SK-N-SH (cell line): ENCODE measurements around the gene UBE2E2. TPM values are rescaled to one million over a fixed set of nuclear protein-coding genes. Genes with fewer than 3 reads are reported as not detected.

Experiments
- CTCF ChIA-PET: fragments of 300-600, 350-600 bp; formaldehyde crosslinking; extraction: SDS; loops from one replicate; lab custom pipeline; 2021; lab: Yijun Ruan, JAX
- POLR2A ChIA-PET: fragments of 350-600 bp; sonication (Branson Sonifier 250); formaldehyde crosslinking; extraction: SDS; loops from one replicate; lab custom pipeline; 2020; ENCODE audit warnings: antibody characterized with exemption, inconsistent platforms; lab: Yijun Ruan, JAX
- DNase-seq: peaks from one replicate; pipeline ENCODE4 v3.0.0; 2012
- H2AFZ ChIP-seq: fragments of 200-600 bp; sonication (generic); 2 replicates; pipeline ENCODE4 v1.8.1; 2016; ENCODE audit warnings: antibody characterized with exemption, mild to moderate bottlenecking, low read depth
- H3F3A ChIP-seq: fragments of 200-600 bp; sonication (generic); replicated peaks from 2 replicates; pipeline ENCODE3; 2016; ENCODE audit warnings: antibody characterized with exemption, mild to moderate bottlenecking; ENCODE audit not compliant: insufficient read depth
- H3K27ac ChIP-seq, 2 experiments: fragments of 200-500 bp in 1 of 2; fragments of 200-600 bp in 1 of 2; sonication (Bioruptor generic) in 1 of 2; sonication (generic), shearing (Covaris generic) in 1 of 2; 2 replicates each; pipeline versions ENCODE4 v1.5.1 to v1.6.1; 2014 to 2016; ENCODE audit warnings: low read depth in 2 of 2, inconsistent platforms in 1 of 2, low read length in 1 of 2, mild to moderate bottlenecking in 1 of 2, mixed read lengths in 1 of 2
- H3K27me3 ChIP-seq: fragments of 200-600 bp; sonication (generic), shearing (Covaris generic); 2 replicates; pipeline ENCODE4 v1.6.1; 2016; ENCODE audit warnings: mixed run types; ENCODE audit not compliant: insufficient read depth
- H3K36me3 ChIP-seq, 2 experiments: fragments of 200-500 bp in 1 of 2; fragments of 200-600 bp in 1 of 2; sonication (Bioruptor generic) in 1 of 2; sonication (generic) in 1 of 2; replicated peaks in 1 of 2; 2 replicates each; pipeline versions ENCODE3 to v1.5.1; 2014 to 2016; ENCODE audit warnings: low read length in 1 of 2, mild to moderate bottlenecking in 1 of 2; ENCODE audit not compliant: insufficient read depth in 2 of 2, control insufficient read depth in 1 of 2
- H3K4me1 ChIP-seq, 2 experiments: fragments of 200-500 bp in 1 of 2; fragments of 200-600 bp in 1 of 2; sonication (Bioruptor generic) in 1 of 2; sonication (generic), shearing (Covaris generic) in 1 of 2; 2 replicates each; pipeline versions ENCODE4 v1.5.1 to v1.6.1; 2014 to 2016; ENCODE audit warnings: low read depth in 1 of 2, low read length in 1 of 2, mixed run types in 1 of 2; ENCODE audit not compliant: insufficient read depth in 2 of 2, control insufficient read depth in 1 of 2
- H3K4me2 ChIP-seq: fragments of 200-600 bp; sonication (generic), shearing (Covaris generic); 2 replicates; pipeline ENCODE4 v1.6.1; 2017; ENCODE audit warnings: mixed run types
- H3K4me3 ChIP-seq, 2 experiments: fragments of 200-500 bp in 1 of 2; fragments of 200-600 bp in 1 of 2; sonication (Bioruptor generic) in 1 of 2; sonication (generic), shearing (Covaris generic) in 1 of 2; 2 replicates each; pipeline versions ENCODE4 v1.5.1 to v1.8.1; 2014 to 2016; ENCODE audit warnings: low read depth in 2 of 2, inconsistent platforms in 1 of 2, low read length in 1 of 2, mild to moderate bottlenecking in 1 of 2, mixed read lengths in 1 of 2, moderate library complexity in 1 of 2
- H3K79me2 ChIP-seq: fragments of 200-600 bp; sonication (generic); 2 replicates; pipeline ENCODE4 v1.8.1; 2017; ENCODE audit warnings: mild to moderate bottlenecking; ENCODE audit not compliant: insufficient read depth
- H3K9ac ChIP-seq: fragments of 200-600 bp; sonication (generic); 2 replicates; pipeline ENCODE4 v1.6.1; 2017; ENCODE audit warnings: mixed run types
- H3K9me2 ChIP-seq: fragments of 200-600 bp; sonication (generic); 2 replicates; pipeline ENCODE4 v1.6.1; 2017; ENCODE audit warnings: mixed run types
- H3K9me3 ChIP-seq: fragments of 200-600 bp; sonication (generic); 2 replicates; pipeline ENCODE4 v1.6.1; 2017; ENCODE audit warnings: mixed run types, mild to moderate bottlenecking, moderate library complexity
- H4K20me1 ChIP-seq: fragments of 200-600 bp; sonication (generic); 2 replicates; pipeline ENCODE4 v1.6.1; 2017; ENCODE audit warnings: mild to moderate bottlenecking, mixed run types; ENCODE audit not compliant: insufficient read depth
- EP300 ChIP-seq, 2 experiments: IDR thresholded peaks; 2 replicates each; pipeline versions ENCODE4 v1.4.0 to v1.6.1; 2012; ENCODE audit warnings: borderline replicate concordance in 1 of 2, low read depth in 1 of 2, low read length in 1 of 2
- FOXJ3 ChIP-seq: sonication (generic); formaldehyde crosslinking; IDR thresholded peaks from 2 replicates; pipeline ENCODE4 v1.5.1; 2020; ENCODE audit warnings: mild to moderate bottlenecking, missing genetic modification reagents
- RAD21 ChIP-seq: IDR thresholded peaks from 2 replicates; pipeline ENCODE4 v1.6.1; 2012; ENCODE audit warnings: mild to moderate bottlenecking, low read length
- YY1 ChIP-seq: IDR thresholded peaks from 2 replicates; pipeline ENCODE4 v1.4.0; 2012; ENCODE audit warnings: low read depth, mild to moderate bottlenecking
- WGBS: methylation state at CpG from one replicate; pipeline ENCODE4 v1.1.6; 2017; ENCODE audit warnings: low lambda C conversion rate; 5-methylcytosine and 5-hydroxymethylcytosine counted together
- polyA plus RNA-seq, 3 experiments: library from polyadenylated mRNA; depleted of rRNA; stranded (reverse); fragments of >200 nt; gene quantifications; 2 replicates each; pipeline ENCODE4 v1.2.3, GENCODE V29; 2012
- TF ChIP-seq, protein P1 (sequence below): IDR thresholded peaks from 2 replicates; pipeline ENCODE4 v1.4.0; 2012; ENCODE audit warnings: low read depth, borderline replicate concordance
- TF ChIP-seq, protein P2 (sequence below): fragments of 150-350 bp; IDR thresholded peaks from 2 replicates; pipeline ENCODE4 v1.6.1; 2016; ENCODE audit warnings: mild to moderate bottlenecking, low read depth, low read length
- TF ChIP-seq, protein P3 (sequence below): IDR thresholded peaks from 2 replicates; pipeline ENCODE4 v1.4.0; 2012; ENCODE audit warnings: low read depth, borderline replicate concordance

UBE2E2 gene
- polyA plus RNA-seq, 1 of the 3 experiments (the other 2 are of a cell fraction): 46.4 TPM

DNA sequence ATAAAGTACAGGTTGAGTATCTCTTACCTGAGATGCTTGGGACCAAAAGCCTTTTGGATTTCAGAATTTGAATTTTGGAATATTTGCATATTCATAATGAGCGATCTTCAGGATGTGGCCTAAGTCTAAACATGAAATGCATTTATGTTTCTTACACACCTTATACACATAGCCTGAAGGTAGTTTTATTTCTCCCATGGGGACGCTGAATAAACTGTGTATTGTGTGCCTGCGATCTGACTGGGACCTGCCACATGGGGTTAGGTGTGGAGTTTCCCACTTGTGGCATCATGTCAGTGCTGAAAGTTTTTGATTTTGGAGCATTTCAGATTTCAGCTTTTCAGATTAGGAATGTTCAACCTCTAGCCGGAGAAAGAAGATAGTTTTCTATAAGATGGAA lies 35.5 kb downstream of the UBE2E2 start (continued):
- TF ChIP-seq, protein P1, sequence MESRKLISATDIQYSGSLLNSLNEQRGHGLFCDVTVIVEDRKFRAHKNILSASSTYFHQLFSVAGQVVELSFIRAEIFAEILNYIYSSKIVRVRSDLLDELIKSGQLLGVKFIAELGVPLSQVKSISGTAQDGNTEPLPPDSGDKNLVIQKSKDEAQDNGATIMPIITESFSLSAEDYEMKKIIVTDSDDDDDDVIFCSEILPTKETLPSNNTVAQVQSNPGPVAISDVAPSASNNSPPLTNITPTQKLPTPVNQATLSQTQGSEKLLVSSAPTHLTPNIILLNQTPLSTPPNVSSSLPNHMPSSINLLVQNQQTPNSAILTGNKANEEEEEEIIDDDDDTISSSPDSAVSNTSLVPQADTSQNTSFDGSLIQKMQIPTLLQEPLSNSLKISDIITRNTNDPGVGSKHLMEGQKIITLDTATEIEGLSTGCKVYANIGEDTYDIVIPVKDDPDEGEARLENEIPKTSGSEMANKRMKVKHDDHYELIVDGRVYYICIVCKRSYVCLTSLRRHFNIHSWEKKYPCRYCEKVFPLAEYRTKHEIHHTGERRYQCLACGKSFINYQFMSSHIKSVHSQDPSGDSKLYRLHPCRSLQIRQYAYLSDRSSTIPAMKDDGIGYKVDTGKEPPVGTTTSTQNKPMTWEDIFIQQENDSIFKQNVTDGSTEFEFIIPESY: no peak
- TF ChIP-seq FOXJ3 (CRISPR knock-in tag) (no peak), EP300 (IDR thresholded peaks at IDR 0.05; ENCODE audit: borderline replicate concordance in 1 of 2, low read depth in 1 of 2, low read length in 1 of 2) (no peak)
- TF ChIP-seq, protein P2, sequence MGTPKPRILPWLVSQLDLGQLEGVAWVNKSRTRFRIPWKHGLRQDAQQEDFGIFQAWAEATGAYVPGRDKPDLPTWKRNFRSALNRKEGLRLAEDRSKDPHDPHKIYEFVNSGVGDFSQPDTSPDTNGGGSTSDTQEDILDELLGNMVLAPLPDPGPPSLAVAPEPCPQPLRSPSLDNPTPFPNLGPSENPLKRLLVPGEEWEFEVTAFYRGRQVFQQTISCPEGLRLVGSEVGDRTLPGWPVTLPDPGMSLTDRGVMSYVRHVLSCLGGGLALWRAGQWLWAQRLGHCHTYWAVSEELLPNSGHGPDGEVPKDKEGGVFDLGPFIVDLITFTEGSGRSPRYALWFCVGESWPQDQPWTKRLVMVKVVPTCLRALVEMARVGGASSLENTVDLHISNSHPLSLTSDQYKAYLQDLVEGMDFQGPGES: no peak

DNA sequence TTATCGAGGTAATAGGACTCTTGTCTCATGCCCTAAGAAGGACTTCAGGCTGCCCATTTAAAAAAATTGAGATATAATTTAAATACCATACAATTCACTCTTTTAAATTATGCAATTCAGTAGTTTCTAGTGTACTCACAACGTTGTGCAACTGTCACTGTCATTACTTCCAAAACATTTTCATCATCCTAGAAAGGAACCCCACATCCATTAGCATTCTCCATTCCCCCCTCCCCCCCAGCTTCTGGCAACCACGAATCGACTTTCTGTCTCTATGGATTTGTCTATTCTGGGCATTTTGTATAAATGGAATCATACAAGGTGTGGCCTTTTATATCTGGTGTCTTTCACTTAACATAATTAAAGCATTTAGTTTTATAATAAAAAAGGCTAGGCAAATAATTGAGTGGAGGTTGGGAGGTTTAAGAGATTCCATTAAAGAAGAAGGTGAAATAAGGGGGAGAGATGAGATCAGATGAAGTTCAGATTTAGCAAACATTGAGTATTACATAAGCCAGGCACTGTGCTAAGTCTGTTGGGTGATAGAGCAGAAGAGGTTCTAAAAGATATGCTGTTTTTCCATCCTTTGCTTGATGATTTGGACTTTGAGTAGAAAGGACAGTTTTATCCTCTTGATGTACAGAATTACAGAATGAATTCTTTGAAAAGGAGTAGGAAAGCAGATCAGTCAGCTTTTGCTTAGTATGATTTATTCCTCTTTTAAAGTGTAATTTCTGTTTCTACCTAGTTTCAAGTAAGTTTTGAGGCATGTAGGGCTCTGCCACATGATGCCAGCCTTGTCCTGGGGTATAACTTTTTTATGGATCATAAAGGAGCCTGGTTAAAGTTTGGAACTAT lies 36.3 kb downstream of the UBE2E2 start:
- Histone ChIP-seq H3K79me2 (peaks cover 51% of the 10 kb centered on the region), H3F3A (peaks cover 14% of the 10 kb centered on the region)
- POLR2A ChIA-PET: interaction anchor here (1.3 kb wide), 1 partner anchor 678 kb away, joined by 5 read pairs; the partner anchor contains the start of genes NKIRAS1 and RPL15

More for the DNA sequence above, 36.3 kb downstream of the UBE2E2 start:
- no peaks in the 10 kb centered on the region for H3K9me2 ChIP-seq
- no peaks in the 10 kb centered on the region for H3K36me3 ChIP-seq
- H3K4me2 ChIP-seq: no peak overlapping the region
- H3K4me1 ChIP-seq: peaks cover 0 to 5% of the 10 kb centered on the region in 2 experiments; a peak in 1 of 4 replicates
- no peak for DNase-seq
- H2AFZ ChIP-seq: no peak overlapping the region
- H3K9ac ChIP-seq: no peak overlapping the region
- H3K27me3 ChIP-seq: no peaks in the 10 kb centered on the region
- no peak overlapping the region for H3K4me3 ChIP-seq
- no peaks in the 10 kb centered on the region for H3K9me3 ChIP-seq
- H4K20me1 ChIP-seq: peaks cover 15% of the 10 kb centered on the region
- CTCF ChIA-PET: interaction anchor here (1.0 kb wide), 2 partner anchors 11 to 403 kb away, joined by 3 read pairs; no protein-coding TSS in a partner anchor
- 84% methylated on average over 4 of the region's 4 CpGs for WGBS
- TF ChIP-seq YY1: no peak
- TF ChIP-seq, protein P1: no peak
- TF ChIP-seq, protein P3, sequence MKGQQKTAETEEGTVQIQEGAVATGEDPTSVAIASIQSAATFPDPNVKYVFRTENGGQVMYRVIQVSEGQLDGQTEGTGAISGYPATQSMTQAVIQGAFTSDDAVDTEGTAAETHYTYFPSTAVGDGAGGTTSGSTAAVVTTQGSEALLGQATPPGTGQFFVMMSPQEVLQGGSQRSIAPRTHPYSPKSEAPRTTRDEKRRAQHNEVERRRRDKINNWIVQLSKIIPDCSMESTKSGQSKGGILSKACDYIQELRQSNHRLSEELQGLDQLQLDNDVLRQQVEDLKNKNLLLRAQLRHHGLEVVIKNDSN: no peak
- TF ChIP-seq RAD21: peak; percentile 38; the same call in 1 of the 2 replicates
- TF ChIP-seq, all 33 proteins: peak for 1
- H3K27ac ChIP-seq: no peak overlapping the region
